WI38 (cell line): Measurements from ENCODE around the gene DSCAML1.

Experiments used
- H3K4me3 ChIP-seq: 2 replicates; pipeline ENCODE4 v1.5.1; 2011; ENCODE audit warnings: low read depth, mild to moderate bottlenecking, control low read depth, low read length
- CTCF ChIP-seq: IDR thresholded peaks from 2 replicates; pipeline ENCODE4 v1.5.1; 2012; ENCODE audit warnings: low read depth, mild to moderate bottlenecking, control low read depth, low read length

DSCAML1 gene

GRCh38 chr11:117646411-117646810 lies 150.6 kb downstream of the DSCAML1 start:
- no peak overlapping the region for H3K4me3 ChIP-seq
- no peak for TF ChIP-seq CTCF

- no peak for TF ChIP-seq CTCF
- H3K4me3 ChIP-seq, result no peak overlapping the region
These were observed 152.4 kb downstream of the DSCAML1 start for GRCh38 chr11:117644403-117645155.

GRCh38 chr11:117643606-117644300 lies 153.3 kb downstream of the DSCAML1 start:
- no peak overlapping the region for H3K4me3 ChIP-seq
- TF ChIP-seq CTCF, result no peak

GRCh38 chr11:117642835-117643234 lies 154.2 kb downstream of the DSCAML1 start:
- H3K4me3 ChIP-seq, result no peak overlapping the region
- TF ChIP-seq CTCF, result no peak

GRCh38 chr11:117642396-117642795 lies 154.6 kb downstream of the DSCAML1 start:
- H3K4me3 ChIP-seq, result no peak overlapping the region
- no peak for TF ChIP-seq CTCF

GRCh38 chr11:117641008-117641915 lies 155.8 kb downstream of the DSCAML1 start:
- TF ChIP-seq CTCF, result no peak
- no peak overlapping the region for H3K4me3 ChIP-seq
